Stimulated activated naive B cell treated with anti-CD40 and anti-IgM and Interleukin-4, amounts not matched to agents 10 μg/mL and 1 μg/mL and 100 μg/mL, for 72 hours (primary cell): Measurements from ENCODE around the gene DOCK4.

Experiments used
- ATAC-seq, 2 donors: fragments of 150-1000 bp; cut with Tn5 transposase; replicated peaks; 2 replicates each; pipeline ENCODE4 v1.10.0; 2021; ENCODE audit warnings: moderate library complexity in 1 of 2
- DNase-seq: peaks from one replicate; pipeline ENCODE4 v3.0.0; 2021
- H3K27ac Mint-ChIP-seq: one replicate; pipeline ENCODE4 v1.8.0; 2022; ENCODE audit warnings: mild to moderate bottlenecking, mixed read lengths
- H3K27me3 Mint-ChIP-seq, 2 donors: one replicate each; pipeline ENCODE4 v1.8.0; 2022; ENCODE audit warnings: mixed read lengths in 2 of 2
- H3K36me3 Mint-ChIP-seq, 2 donors: one replicate each; pipeline ENCODE4 v1.8.0; 2022; ENCODE audit warnings: mixed read lengths in 2 of 2, mild to moderate bottlenecking in 1 of 2
- H3K4me1 Mint-ChIP-seq, 2 donors: one replicate each; pipeline ENCODE4 v1.8.0; 2022; ENCODE audit warnings: mixed read lengths in 2 of 2, mild to moderate bottlenecking in 1 of 2
- H3K4me3 Mint-ChIP-seq, 2 donors: one replicate each; pipeline ENCODE4 v1.8.0; 2022; ENCODE audit warnings: mild to moderate bottlenecking in 2 of 2, mixed read lengths in 2 of 2, moderate library complexity in 1 of 2
- H3K9me3 Mint-ChIP-seq, 2 donors: one replicate each; pipeline ENCODE4 v1.8.0; 2022; ENCODE audit warnings: mixed read lengths in 2 of 2, mild to moderate bottlenecking in 1 of 2

The DOCK4 gene

GRCh38 chr7:111685349-111685748 is 520.9 kb downstream of the DOCK4 start:
- H3K9me3 Mint-ChIP-seq, result no peaks in the 10 kb centered on the region
- no peak for DNase-seq
- no peak overlapping the region for H3K4me3 Mint-ChIP-seq
- no peak overlapping the region for H3K27ac Mint-ChIP-seq
- H3K27me3 Mint-ChIP-seq, result peaks cover 5 to 6% of the 10 kb centered on the region in 2 donors
- peaks cover 0 to 1% of the 10 kb centered on the region in 2 donors for H3K4me1 Mint-ChIP-seq
- no peaks in the 10 kb centered on the region for H3K36me3 Mint-ChIP-seq
- ATAC-seq, result no peak

GRCh38 chr7:111682588-111683340 is 523.4 kb downstream of the DOCK4 start:
- no peak for DNase-seq
- H3K27ac Mint-ChIP-seq, result no peak overlapping the region
- H3K4me3 Mint-ChIP-seq, result no peak overlapping the region
- no peaks in the 10 kb centered on the region for H3K4me1 Mint-ChIP-seq
- no peaks in the 10 kb centered on the region for H3K9me3 Mint-ChIP-seq
- no peaks in the 10 kb centered on the region for H3K36me3 Mint-ChIP-seq
- ATAC-seq, result no peak
- H3K27me3 Mint-ChIP-seq, result peaks cover 0 to 5% of the 10 kb centered on the region in 2 donors

DNA sequence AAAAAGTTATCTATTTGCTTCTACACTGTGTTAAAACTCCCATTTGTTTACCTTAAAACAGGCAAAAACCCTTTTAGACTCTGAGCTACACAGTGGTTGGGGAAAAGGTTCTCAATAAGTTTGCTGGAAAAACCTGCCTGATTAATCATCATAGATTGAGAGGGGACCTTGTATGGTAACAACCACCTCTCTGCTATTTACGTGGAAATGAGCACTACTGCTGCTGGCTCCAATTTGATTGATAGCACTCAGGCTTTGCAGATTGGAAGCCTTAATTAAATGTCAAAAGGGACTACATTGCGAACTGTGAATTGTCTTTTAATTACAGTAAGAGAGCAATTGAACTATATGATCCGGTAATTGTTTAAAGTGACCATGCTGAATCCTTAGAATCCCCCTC is 525.0 kb downstream of the DOCK4 start:
- no peak overlapping the region for H3K27ac Mint-ChIP-seq
- H3K4me1 Mint-ChIP-seq, result no peaks in the 10 kb centered on the region
- no peaks in the 10 kb centered on the region for H3K36me3 Mint-ChIP-seq
- DNase-seq (no peak), ATAC-seq (no peak)
- peaks cover 0 to 2% of the 10 kb centered on the region in 2 donors for H3K27me3 Mint-ChIP-seq
- no peak overlapping the region for H3K4me3 Mint-ChIP-seq
- H3K9me3 Mint-ChIP-seq, result no peaks in the 10 kb centered on the region

GRCh38 chr7:111678986-111679385 is 527.2 kb downstream of the DOCK4 start:
- no peak for DNase-seq
- Mint-ChIP-seq H3K9me3 (no peaks in the 10 kb centered on the region), H3K27ac (no peak overlapping the region), H3K4me3 (no peak overlapping the region), H3K27me3 (no peaks in the 10 kb centered on the region), H3K36me3 (no peaks in the 10 kb centered on the region), H3K4me1 (no peaks in the 10 kb centered on the region)
- ATAC-seq, result no peak

DNA sequence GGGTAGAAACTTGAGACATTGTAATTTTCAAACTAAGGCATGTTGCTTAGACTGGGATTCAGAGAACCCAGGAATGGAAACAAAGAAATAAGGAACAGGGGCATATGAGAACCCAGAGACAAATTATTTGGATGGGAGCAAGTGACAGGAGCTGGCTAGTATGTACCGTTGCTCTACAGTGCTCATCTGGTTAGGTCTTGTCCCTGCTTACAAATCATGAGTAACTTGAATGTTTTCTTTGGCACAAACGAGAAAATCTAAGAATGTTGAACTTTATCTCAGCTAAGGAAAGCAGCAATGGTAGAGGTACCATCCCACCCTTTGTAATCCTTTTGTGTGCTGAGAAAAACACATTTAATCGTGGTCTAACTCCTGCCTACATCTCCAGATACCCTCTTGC is 527.9 kb downstream of the DOCK4 start:
- Mint-ChIP-seq H3K9me3 (no peaks in the 10 kb centered on the region), H3K27ac (no peak overlapping the region), H3K4me3 (no peak overlapping the region), H3K27me3 (peaks cover 0 to 4% of the 10 kb centered on the region in 2 donors), H3K36me3 (no peaks in the 10 kb centered on the region), H3K4me1 (no peaks in the 10 kb centered on the region)
- DNase-seq (no peak), ATAC-seq (no peak)

GRCh38 chr7:111677848-111678247 is 528.4 kb downstream of the DOCK4 start:
- Mint-ChIP-seq H3K36me3 (no peaks in the 10 kb centered on the region), H3K27ac (no peak overlapping the region), H3K9me3 (no peaks in the 10 kb centered on the region), H3K27me3 (peaks cover 0 to 4% of the 10 kb centered on the region in 2 donors), H3K4me3 (no peak overlapping the region), H3K4me1 (no peaks in the 10 kb centered on the region)
- ATAC-seq (no peak), DNase-seq (no peak)

DNA sequence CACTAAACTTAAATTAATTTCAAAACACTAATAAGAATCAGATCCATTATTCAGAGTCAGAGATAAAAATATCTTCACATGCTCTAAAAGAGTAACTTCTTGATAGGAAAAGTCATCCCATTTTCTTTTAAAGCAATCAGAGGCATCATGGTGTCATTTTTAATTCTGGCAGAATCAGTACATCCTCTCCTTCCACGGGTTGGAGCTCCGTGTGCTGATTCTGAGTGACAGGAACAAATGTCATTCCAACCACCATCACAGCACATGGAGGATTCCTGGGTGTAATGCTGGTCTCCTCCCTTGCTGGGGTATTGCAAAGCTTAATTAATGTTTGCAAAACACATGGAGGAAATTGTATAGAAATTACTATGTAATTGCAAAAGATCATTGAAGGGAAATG is 529.4 kb downstream of the DOCK4 start:
- DNase-seq, result no peak
- Mint-ChIP-seq H3K27me3 (peaks cover 0 to 4% of the 10 kb centered on the region in 2 donors), H3K9me3 (no peaks in the 10 kb centered on the region), H3K4me1 (no peaks in the 10 kb centered on the region), H3K4me3 (no peak overlapping the region), H3K36me3 (no peaks in the 10 kb centered on the region), H3K27ac (no peak overlapping the region)
- no peak for ATAC-seq
